Measurements from ENCODE around the gene SLC1A2. TPM values are rescaled to one million over a fixed set of nuclear protein-coding genes. Genes with fewer than 3 reads are reported as not detected.

The SLC1A2 gene
- total RNA-seq, 1 experiment from 2014 or later = 0.50 TPM

GRCh38 chr11:35286126-35286525 lies 133.2 kb downstream of the SLC1A2 start:
- TF ChIP-seq, protein P1, sequence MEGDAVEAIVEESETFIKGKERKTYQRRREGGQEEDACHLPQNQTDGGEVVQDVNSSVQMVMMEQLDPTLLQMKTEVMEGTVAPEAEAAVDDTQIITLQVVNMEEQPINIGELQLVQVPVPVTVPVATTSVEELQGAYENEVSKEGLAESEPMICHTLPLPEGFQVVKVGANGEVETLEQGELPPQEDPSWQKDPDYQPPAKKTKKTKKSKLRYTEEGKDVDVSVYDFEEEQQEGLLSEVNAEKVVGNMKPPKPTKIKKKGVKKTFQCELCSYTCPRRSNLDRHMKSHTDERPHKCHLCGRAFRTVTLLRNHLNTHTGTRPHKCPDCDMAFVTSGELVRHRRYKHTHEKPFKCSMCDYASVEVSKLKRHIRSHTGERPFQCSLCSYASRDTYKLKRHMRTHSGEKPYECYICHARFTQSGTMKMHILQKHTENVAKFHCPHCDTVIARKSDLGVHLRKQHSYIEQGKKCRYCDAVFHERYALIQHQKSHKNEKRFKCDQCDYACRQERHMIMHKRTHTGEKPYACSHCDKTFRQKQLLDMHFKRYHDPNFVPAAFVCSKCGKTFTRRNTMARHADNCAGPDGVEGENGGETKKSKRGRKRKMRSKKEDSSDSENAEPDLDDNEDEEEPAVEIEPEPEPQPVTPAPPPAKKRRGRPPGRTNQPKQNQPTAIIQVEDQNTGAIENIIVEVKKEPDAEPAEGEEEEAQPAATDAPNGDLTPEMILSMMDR (conservative IDR thresholded peaks at IDR 0.05) = no peak
- H3K23me2 ChIP-seq (ENCODE audit: insufficient read length, low read depth, low read length, poor library complexity, severe bottlenecking) = no peaks in the 10 kb centered on the region
- H4K91ac ChIP-seq (ENCODE audit: insufficient read length, low read depth, low read length) = no peak overlapping the region
- H3T11ph ChIP-seq (ENCODE audit: low read length) = no peak overlapping the region
- H4K8ac ChIP-seq (replicated peaks; ENCODE audit: insufficient read length, low read depth, low read length) = no peak overlapping the region
- Mint-ChIP-seq H3K27me3 (ENCODE audit: low read depth) (peaks cover 4% of the 10 kb centered on the region; the same call in 1 of the 2 replicates), H3K36me3 (ENCODE audit: insufficient read depth in 1 of 3, low read depth in 3 of 3) (no peaks in the 10 kb centered on the region), H3K9me3 (no peaks in the 10 kb centered on the region), H3K4me1 (no peaks in the 10 kb centered on the region), H3K27ac (no peak overlapping the region), H3K4me3 (no peak overlapping the region)
- H2BK120ac ChIP-seq (ENCODE audit: low read depth, low read length, poor library complexity, severe bottlenecking) = no peak overlapping the region
- H4K5ac ChIP-seq (ENCODE audit: insufficient read length, low read depth, low read length) = no peak overlapping the region
- H2BK20ac ChIP-seq (ENCODE audit: low read depth, low read length, poor library complexity, severe bottlenecking) = no peak overlapping the region
- H3K79me2 ChIP-seq (ENCODE audit: insufficient read depth, low read length) = no peaks in the 10 kb centered on the region
- H3K9me3 ChIP-seq (ENCODE audit: control insufficient read depth, low read depth, low read length) = no peaks in the 10 kb centered on the region
- no peak overlapping the region for H3K23ac ChIP-seq (ENCODE audit: insufficient read length, low read depth, low read length)
- H3K14ac ChIP-seq (ENCODE audit: insufficient read depth, low read length) = no peak overlapping the region
- H2BK12ac ChIP-seq (ENCODE audit: insufficient read length, low read depth, low read length) = no peak overlapping the region
- H2BK15ac ChIP-seq (ENCODE audit: low read depth, low read length) = no peak overlapping the region
- H3K4me1 ChIP-seq (ENCODE audit: insufficient read depth, low read length) = no peaks in the 10 kb centered on the region
- H4K20me1 ChIP-seq (ENCODE audit: control insufficient read depth, insufficient read depth, insufficient read length) = no peaks in the 10 kb centered on the region
- no peak overlapping the region for H3K18ac ChIP-seq (ENCODE audit: insufficient read length, low read depth, low read length)
- no peak for DNase-seq
- H3K27ac ChIP-seq (ENCODE audit: insufficient read length, low read depth, low read length) = no peak overlapping the region
- H2BK5ac ChIP-seq (ENCODE audit: insufficient read length, low read length) = no peak overlapping the region
- H3K27me3 ChIP-seq (ENCODE audit: insufficient read depth, low read length) = no peaks in the 10 kb centered on the region
- H3K56ac ChIP-seq (ENCODE audit: insufficient read length, low read depth, low read length) = no peak overlapping the region
- no peak overlapping the region for H3K4me2 ChIP-seq (ENCODE audit: insufficient read depth, insufficient read length, low read length)
- H3K4ac ChIP-seq (ENCODE audit: low read depth, low read length) = no peak overlapping the region
- H3K79me1 ChIP-seq (ENCODE audit: insufficient read depth, low read depth, low read length, poor library complexity, severe bottlenecking) = no peaks in the 10 kb centered on the region
- no peak overlapping the region for H2AFZ ChIP-seq (ENCODE audit: low read length)
- no peak overlapping the region for H3K9ac ChIP-seq (ENCODE audit: extremely low read depth, insufficient read length, low read length)
- H2AK5ac ChIP-seq (ENCODE audit: insufficient read length, low read length) = no peak overlapping the region

Data from H9 (cell line).